Medulla oblongata (tissue), 1 donor: ENCODE data around the gene SIGLEC5.
A peak's percentile ranks its signal among the peaks of the same experiment; 100 is the strongest.

Experiments
- DNase-seq: peaks from one replicate; pipeline ENCODE4 v3.0.0-alpha.2; 2015; ENCODE audit errors: extremely low spot score

SIGLEC5 gene

GRCh38 chr19:51628153-51628939 is 1.9 kb downstream of the SIGLEC5 start:
- no peak for DNase-seq

- DNase-seq = no peak
Observed at GRCh38 chr19:51627491-51628138, 2.6 kb downstream of the SIGLEC5 start.

DNA sequence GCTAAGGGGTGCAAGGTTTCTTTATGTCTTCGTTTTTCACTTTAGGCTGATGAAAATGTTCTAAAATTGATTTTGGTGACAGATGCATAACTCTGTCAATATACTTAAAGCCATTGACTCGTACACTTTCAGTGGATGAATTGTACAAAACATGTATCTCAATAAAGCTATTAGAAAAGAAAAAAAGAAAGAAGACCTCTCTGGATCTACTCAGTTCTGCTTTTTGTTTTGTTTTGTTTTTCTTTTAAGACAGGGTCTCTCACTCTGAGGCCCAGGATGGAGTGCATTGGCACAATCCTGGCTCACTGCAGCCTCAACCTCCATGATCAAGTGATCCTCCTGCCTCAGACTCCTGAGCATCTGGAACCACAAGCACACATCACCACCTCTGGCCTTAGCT is 3.5 kb downstream of the SIGLEC5 start:
- DNase-seq = no peak

DNA sequence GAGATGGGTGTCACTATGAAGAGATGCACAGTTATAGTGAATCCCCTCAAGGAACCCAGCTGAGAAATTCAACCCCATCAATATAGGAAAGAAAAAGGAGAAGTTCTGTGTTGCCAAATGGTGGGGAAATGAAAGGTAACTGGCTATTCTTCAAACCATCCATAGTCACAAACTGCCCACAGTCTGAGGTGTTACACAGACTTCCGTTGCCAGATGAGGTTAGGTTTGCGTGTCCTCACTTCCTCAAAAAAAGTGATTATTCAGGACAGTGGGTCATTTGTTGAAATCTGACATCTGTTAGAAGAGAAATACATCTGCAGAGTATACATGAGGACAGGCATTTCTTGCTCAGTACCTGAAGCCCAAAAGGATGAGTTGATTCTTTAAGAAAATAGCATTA is 9.0 kb downstream of the SIGLEC5 start:
- DNase-seq = no peak

- no peak for DNase-seq
Observed at GRCh38 chr19:51615991-51616390, 14.2 kb downstream of the SIGLEC5 start.

DNA sequence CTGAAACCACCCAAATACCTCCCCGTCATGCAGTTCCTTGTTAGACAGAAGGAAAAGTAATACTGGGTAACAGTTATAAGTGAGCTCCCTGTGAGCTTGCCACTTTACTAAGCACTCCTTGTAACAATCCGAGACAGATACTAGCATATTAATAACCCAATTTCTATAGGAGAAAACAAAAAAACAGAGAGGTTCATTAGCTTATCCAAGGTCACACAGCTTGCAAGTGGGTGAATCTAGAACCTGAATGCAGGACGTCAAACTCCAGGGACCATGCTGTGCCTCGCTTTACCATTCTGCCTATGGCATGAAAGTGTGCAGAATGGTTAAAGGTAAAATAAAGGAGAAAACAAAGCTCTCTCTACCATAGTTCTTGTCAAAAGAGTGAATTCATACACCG is 15.4 kb downstream of the SIGLEC5 start:
- no peak for DNase-seq

GRCh38 chr19:51610576-51610975 is 19.6 kb downstream of the SIGLEC5 start:
- DNase-seq = no peak

- peak; percentile 72 for DNase-seq
Observed at GRCh38 chr19:51607920-51608562, 22.2 kb downstream of the SIGLEC5 start.

GRCh38 chr19:51607077-51607476 is 23.1 kb downstream of the SIGLEC5 start:
- no peak for DNase-seq

- DNase-seq = no peak
Observed at GRCh38 chr19:51602189-51602854, 27.9 kb downstream of the SIGLEC5 start.

GRCh38 chr19:51600940-51601580 is 29.1 kb downstream of the SIGLEC5 start:
- DNase-seq = no peak

DNA sequence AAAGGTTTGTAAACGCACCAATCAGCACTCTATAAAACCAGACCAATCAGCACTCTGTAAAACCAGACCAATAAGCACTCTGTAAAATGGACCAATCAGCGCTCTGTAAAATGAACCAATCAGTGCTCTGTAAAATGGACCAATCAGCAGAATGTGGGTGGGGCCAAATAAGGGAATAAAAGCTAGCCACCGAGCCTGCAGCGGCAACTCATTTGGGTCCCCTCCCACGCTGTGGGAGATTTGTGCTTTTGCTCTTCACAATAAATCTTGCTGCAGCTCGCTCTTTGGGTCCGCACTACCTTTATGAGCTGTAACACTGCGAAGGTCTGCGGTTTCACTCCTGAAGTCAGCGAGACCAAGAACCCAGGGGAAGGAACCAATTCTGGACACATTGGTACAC is 31.1 kb downstream of the SIGLEC5 start:
- DNase-seq = no peak

- no peak for DNase-seq
Observed at GRCh38 chr19:51598159-51598915, 31.9 kb downstream of the SIGLEC5 start.

DNA sequence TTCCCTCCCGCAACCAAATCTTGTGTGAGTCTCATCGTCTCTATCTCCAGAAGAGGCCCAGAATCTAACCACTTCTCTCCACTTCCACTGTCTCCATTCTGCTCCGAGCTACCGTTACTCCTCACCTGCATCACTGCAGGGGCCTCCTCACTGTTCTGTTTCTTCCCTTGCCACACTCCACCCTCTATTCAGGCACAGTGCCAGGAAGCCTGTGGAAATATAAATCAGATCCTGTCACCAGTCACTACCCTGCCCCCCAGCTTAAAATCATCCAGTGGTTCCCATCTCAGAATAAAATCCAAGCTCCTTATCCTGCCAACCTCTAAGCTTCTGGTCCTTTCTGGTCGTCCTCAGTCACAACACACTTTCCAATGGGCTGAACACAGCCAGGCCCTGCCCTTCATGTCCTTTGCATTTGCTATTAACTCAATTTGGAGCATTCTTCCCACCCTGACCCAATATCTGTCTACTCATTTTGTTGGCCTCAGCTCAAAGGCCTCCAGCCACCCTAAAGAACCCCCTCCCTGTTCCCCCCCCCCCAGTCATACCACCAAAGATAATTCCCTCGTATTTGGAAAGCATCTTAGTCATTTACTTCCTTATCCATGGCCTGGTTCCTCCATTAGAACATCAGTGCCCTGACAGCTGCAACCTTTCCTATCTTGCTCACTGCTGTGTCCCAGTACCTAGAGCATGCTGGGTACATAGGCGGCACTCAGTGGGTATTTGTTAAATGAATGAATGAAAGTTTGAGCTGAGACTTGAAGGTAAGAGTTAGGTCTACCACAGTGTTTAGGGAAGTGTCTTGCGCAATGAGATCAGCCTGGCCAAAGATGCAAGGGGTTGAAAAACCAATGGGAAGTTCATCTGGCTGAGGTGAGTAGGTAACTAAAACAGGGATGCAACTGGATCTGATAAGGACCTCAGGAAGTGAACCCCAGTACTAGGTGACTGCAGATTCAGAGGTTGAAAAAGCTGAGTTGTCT is 34.7 kb downstream of the SIGLEC5 start:
- no peak for DNase-seq

GRCh38 chr19:51594774-51595109 is 35.5 kb downstream of the SIGLEC5 start:
- DNase-seq = no peak

- DNase-seq = peak; percentile 99
Observed at GRCh38 chr19:51593969-51594773, 36.0 kb downstream of the SIGLEC5 start.

DNA sequence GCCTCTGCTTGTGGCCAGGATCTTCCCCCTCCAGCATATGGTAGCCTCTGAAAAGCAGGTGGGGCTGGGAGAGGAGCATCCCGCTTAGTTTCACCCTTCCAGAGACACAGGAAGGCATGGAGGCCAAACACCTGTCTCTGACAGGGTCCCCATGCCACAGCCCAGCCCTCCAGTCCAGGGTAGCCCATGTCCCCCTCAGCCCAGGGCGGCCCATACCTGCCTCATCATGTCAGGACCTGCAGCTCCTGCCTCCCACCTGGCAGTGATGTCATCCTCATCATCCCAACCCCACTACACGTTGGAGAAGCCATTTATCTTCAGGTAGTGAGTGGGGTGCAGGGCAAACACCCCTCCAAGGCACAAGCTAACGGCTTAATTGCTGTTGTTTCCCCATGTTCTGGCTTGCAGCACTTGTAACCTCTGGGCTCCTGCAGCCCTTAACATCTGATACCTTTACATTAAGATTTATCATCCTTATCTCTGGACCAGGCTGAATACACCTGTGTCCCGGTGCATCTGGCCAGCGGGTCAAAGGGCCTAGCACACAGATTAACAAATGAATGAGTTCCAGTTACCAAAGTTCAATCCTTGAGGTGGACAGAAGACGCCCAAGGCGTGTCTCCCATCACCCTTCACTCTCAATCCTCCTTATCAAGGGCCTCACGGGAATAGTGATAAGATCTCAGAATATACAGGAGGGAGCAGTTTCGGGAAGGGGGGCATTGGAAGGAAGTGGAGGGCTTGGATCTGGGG is 36.9 kb downstream of the SIGLEC5 start:
- no peak for DNase-seq

DNA sequence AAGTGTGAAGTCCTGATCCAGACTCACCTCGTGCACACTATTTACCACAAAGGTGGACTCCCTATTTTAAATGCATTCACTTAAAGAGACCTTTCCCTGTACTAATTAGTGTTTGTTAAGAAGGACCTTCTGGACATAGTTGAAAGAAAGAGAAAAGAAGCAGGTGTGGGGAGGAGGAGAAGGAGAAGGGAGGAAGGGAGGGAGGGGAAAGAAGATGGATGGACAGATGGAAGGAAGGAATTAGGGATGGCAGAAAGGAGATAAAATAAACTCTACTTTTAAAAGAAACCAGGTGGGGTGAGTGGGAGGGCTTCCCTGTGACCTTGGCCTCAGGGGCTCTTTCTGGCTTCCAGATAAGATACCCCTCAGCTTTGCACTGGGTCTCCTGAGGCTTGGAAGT is 37.7 kb downstream of the SIGLEC5 start:
- DNase-seq = no peak
